SU-DHL-6 (cell line): Measurements from ENCODE around the gene LIN7C.

Experiments
- H2AFZ ChIP-seq: fragments of 200-600 bp; sonication (generic); 2 replicates; pipeline ENCODE4 v1.6.1; 2014; ENCODE audit warnings: low read depth, mild to moderate bottlenecking, moderate library complexity, mixed read lengths, antibody characterized with exemption, low read length; ENCODE audit not compliant: severe bottlenecking
- H3F3A ChIP-seq: fragments of 200-600 bp; shearing (Covaris generic); 2 replicates; pipeline ENCODE4 v1.6.0; 2016; ENCODE audit warnings: antibody characterized with exemption, mild to moderate bottlenecking; ENCODE audit not compliant: insufficient read depth
- H3K27ac ChIP-seq: fragments of 200-600 bp; sonication (generic); 2 replicates; pipeline ENCODE4 v1.5.1; 2016; ENCODE audit warnings: low read depth, mild to moderate bottlenecking, low read length, moderate library complexity, mixed read lengths
- H3K27me3 ChIP-seq: fragments of 200-600 bp; sonication (generic), shearing (Covaris generic); 2 replicates; pipeline ENCODE4 v1.6.0; 2014; ENCODE audit warnings: mild to moderate bottlenecking, low read length
- H3K36me3 ChIP-seq: fragments of 200-600 bp; sonication (generic); 2 replicates; pipeline ENCODE4 v1.6.1; 2014; ENCODE audit warnings: mild to moderate bottlenecking, low read length, mixed read lengths
- H3K4me2 ChIP-seq: fragments of 300-600, 200-600 bp; shearing (Covaris generic), sonication (generic); 2 replicates; pipeline ENCODE4 v1.6.0; 2014; ENCODE audit warnings: low read length, low read depth, mild to moderate bottlenecking; ENCODE audit not compliant: poor library complexity, severe bottlenecking
- H3K4me3 ChIP-seq: fragments of 200-600 bp; sonication (generic); 2 replicates; pipeline ENCODE4 v1.5.1; 2014; ENCODE audit warnings: antibody characterized with exemption, low read length, mild to moderate bottlenecking, mixed read lengths; ENCODE audit not compliant: insufficient read depth, poor library complexity, severe bottlenecking
- H3K79me2 ChIP-seq: fragments of 200-600 bp; sonication (generic); 2 replicates; pipeline ENCODE4 v1.6.1; 2014; ENCODE audit warnings: mild to moderate bottlenecking, low read length, moderate library complexity; ENCODE audit not compliant: insufficient read depth
- H3K9ac ChIP-seq: fragments of 200-600 bp; sonication (generic); 2 replicates; pipeline ENCODE4 v1.7.0; 2014; ENCODE audit warnings: mild to moderate bottlenecking, low read length
- H3K9me2 ChIP-seq: fragments of 200-600 bp; sonication (generic); replicated peaks from 2 replicates; pipeline ENCODE4 v1.6.1; 2014; ENCODE audit warnings: low read length; ENCODE audit not compliant: insufficient read depth
- H3K9me3 ChIP-seq: fragments of 200-600 bp; sonication (generic); 2 replicates; pipeline ENCODE4 v1.6.1; 2014; ENCODE audit warnings: low read length, mixed read lengths; ENCODE audit not compliant: insufficient read depth
- H4K20me1 ChIP-seq: fragments of 200-600 bp; sonication (generic); 2 replicates; pipeline ENCODE4 v1.6.1; 2014; ENCODE audit warnings: low read depth, mild to moderate bottlenecking, antibody characterized with exemption, low read length, moderate library complexity, mixed read lengths
- CTCF ChIP-seq: fragments of 200-600 bp; sonication (generic); IDR thresholded peaks from one replicate; pipeline ENCODE4 v1.5.1; 2017; ENCODE audit warnings: antibody characterized with exemption, mild to moderate bottlenecking, low read length, moderate library complexity; ENCODE audit not compliant: insufficient read depth, poor library complexity, severe bottlenecking
- EZH2phosphoT487 ChIP-seq: fragments of 200-600 bp; sonication (generic), shearing (Covaris generic); conservative IDR thresholded peaks from 2 replicates; pipeline ENCODE4 v1.6.1; 2018; ENCODE audit warnings: mild to moderate bottlenecking, antibody characterized with exemption, low read length, moderate library complexity, mixed read lengths

Gene LIN7C

GRCh38 chr11:27541790-27542189 is 35.2 kb upstream of the LIN7C start:
- Histone ChIP-seq H3K36me3 (no peaks in the 10 kb centered on the region), H3K4me3 (no peak overlapping the region), H3K9ac (no peak overlapping the region), H3F3A (no peaks in the 10 kb centered on the region), H3K9me2 (no peaks in the 10 kb centered on the region), H3K79me2 (no peaks in the 10 kb centered on the region), H3K9me3 (no peaks in the 10 kb centered on the region), H4K20me1 (no peaks in the 10 kb centered on the region), H2AFZ (no peak overlapping the region), H3K27ac (no peak overlapping the region), H3K27me3 (no peaks in the 10 kb centered on the region), H3K4me2 (no peak overlapping the region)
- no peak for TF ChIP-seq EZH2phosphoT487
- TF ChIP-seq CTCF = no peak

GRCh38 chr11:27540051-27540450 is 33.5 kb upstream of the LIN7C start:
- Histone ChIP-seq H3K9me3 (no peaks in the 10 kb centered on the region), H3K27ac (no peak overlapping the region), H3K4me3 (no peak overlapping the region), H3K4me2 (no peak overlapping the region), H3K9me2 (no peaks in the 10 kb centered on the region), H3F3A (no peaks in the 10 kb centered on the region), H2AFZ (no peak overlapping the region), H3K9ac (no peak overlapping the region), H3K79me2 (no peaks in the 10 kb centered on the region), H3K27me3 (no peaks in the 10 kb centered on the region), H3K36me3 (no peaks in the 10 kb centered on the region), H4K20me1 (no peaks in the 10 kb centered on the region)
- TF ChIP-seq CTCF (no peak), EZH2phosphoT487 (no peak)

- Histone ChIP-seq H3K4me2 (no peak overlapping the region), H2AFZ (no peak overlapping the region), H3K9me3 (no peaks in the 10 kb centered on the region), H3K27me3 (no peaks in the 10 kb centered on the region), H3K36me3 (no peaks in the 10 kb centered on the region), H3K27ac (no peak overlapping the region), H3K9ac (no peak overlapping the region), H3K79me2 (no peaks in the 10 kb centered on the region), H3K9me2 (no peaks in the 10 kb centered on the region), H3K4me3 (no peak overlapping the region), H4K20me1 (no peaks in the 10 kb centered on the region), H3F3A (no peaks in the 10 kb centered on the region)
- TF ChIP-seq EZH2phosphoT487 = no peak
- TF ChIP-seq CTCF = no peak
Observed at GRCh38 chr11:27535103-27535502, 28.5 kb upstream of the LIN7C start.
